Transverse colon (tissue), 4 donors: ENCODE data around the gene IVD. TPM values are rescaled to one million over a fixed set of nuclear protein-coding genes. Genes with fewer than 3 reads are reported as not detected.

ENCODE experiments used
- DNase-seq: peaks from one replicate; pipeline ENCODE4 v3.0.0-alpha.2; 2019
- H3K27ac ChIP-seq, 4 donors: fragments of 200-600 bp; sonication (generic); 2 replicates each; pipeline ENCODE4 v1.5.1; 2016 to 2018; ENCODE audit warnings: inconsistent platforms in 4 of 4
- H3K27me3 ChIP-seq: fragments of 200-600 bp; sonication (generic); 2 replicates; pipeline ENCODE4 v1.5.1; 2017; ENCODE audit warnings: inconsistent platforms
- H3K36me3 ChIP-seq, 4 donors: fragments of 200-600 bp; sonication (generic); 2 replicates each; pipeline ENCODE4 v1.5.1; 2017 to 2019; ENCODE audit warnings: inconsistent platforms in 4 of 4
- H3K4me1 ChIP-seq, 4 donors: fragments of 200-600 bp; sonication (generic); 2 replicates each; pipeline ENCODE4 v1.5.1; 2017 to 2020; ENCODE audit warnings: inconsistent platforms in 4 of 4
- H3K4me3 ChIP-seq, 4 donors: fragments of 200-600 bp; sonication (generic); 1 replicate in 1 of 4; 2 replicates in 3 of 4; pipeline versions ENCODE4 v1.5.1 to v1.6.1; 2017 to 2019; ENCODE audit warnings: inconsistent platforms in 4 of 4
- H3K9me3 ChIP-seq, 2 donors: fragments of 200-600 bp; sonication (generic); 2 replicates each; pipeline ENCODE4 v1.5.1; 2017 to 2019; ENCODE audit warnings: inconsistent platforms in 2 of 2
- CTCF ChIP-seq, 5 experiments: fragments of 200-600 bp in 3 of 5; fragments of 450-650 bp in 2 of 5; sonication (generic) in 3 of 5; IDR thresholded peaks; 1 replicate in 2 of 5; 2 replicates in 3 of 5; pipeline ENCODE4 v1.5.1; 2016 to 2017; ENCODE audit warnings: antibody characterized with exemption in 5 of 5, inconsistent platforms in 3 of 5, mild to moderate bottlenecking in 2 of 5, moderate library complexity in 1 of 5
- EP300 ChIP-seq: sonication (generic); formaldehyde crosslinking; IDR thresholded peaks from one replicate; pipeline ENCODE4 v1.6.1; 2017; ENCODE audit warnings: antibody characterized with exemption, low read depth
- POLR2A ChIP-seq: fragments of 450-650 bp; IDR thresholded peaks from one replicate; pipeline ENCODE4 v1.6.1; 2016; ENCODE audit warnings: antibody characterized with exemption, mild to moderate bottlenecking, moderate library complexity
- POLR2AphosphoS5 ChIP-seq, 3 donors: sonication (generic); formaldehyde crosslinking; IDR thresholded peaks; one replicate each; pipeline ENCODE4 v1.6.1; 2016; ENCODE audit warnings: antibody characterized with exemption in 3 of 3
- WGBS, 2 donors: methylation state at CpG; one replicate each; pipeline ENCODE4 v1.1.5; 2018; ENCODE audit warnings: low coverage in 1 of 2; 5-methylcytosine and 5-hydroxymethylcytosine counted together
- in situ Hi-C, 4 donors: fragments of 200-750 bp; cut with MboI; loops; one replicate each; pipeline versions ENCODE4 v1.15.0 to v1.15.1; 2017; ENCODE audit warnings: low sequenced_read_pairs in 3 of 4, low pct_ligation_motif_present in 1 of 4, low pct_unique_long_range_greater_than_20kb in 1 of 4
- intact Hi-C: fragments of 100-400 bp; cut with DNase I; formaldehyde crosslinking; loops from one replicate; pipeline ENCODE4 v1.15.1; 2023; ENCODE audit warnings: low total_unique reads
- total RNA-seq, 4 donors: library from RNA; depleted of rRNA; stranded (reverse); fragments of >200 nt; gene quantifications; one replicate each; pipeline ENCODE4 v1.1.0, GENCODE V29; 2016

Gene IVD
- total RNA-seq, 4 donors from 2014 or later: 51.4 to 122 (median 58.7) TPM

- Histone ChIP-seq H3K4me3 (no peak overlapping the region), H3K27me3 (no peaks in the 10 kb centered on the region), H3K9me3 (no peaks in the 10 kb centered on the region), H3K4me1 (peaks cover 0 to 11% (median 9%) of the 10 kb centered on the region in 4 donors), H3K36me3 (peaks cover 0 to 31% (median 4%) of the 10 kb centered on the region in 4 donors), H3K27ac (no peak overlapping the region)
- 90% methylated on average over 10 of the region's 10 CpGs; no CpG with 5 or more reads in 1 of the 2 donors for WGBS, 2 donors
- no peak for TF ChIP-seq POLR2AphosphoS5 (IDR thresholded peaks at IDR 0.05)
- no peak for TF ChIP-seq CTCF (IDR thresholded peaks at IDR 0.05)
- no peak for TF ChIP-seq POLR2A
- no peak for TF ChIP-seq EP300
- DNase-seq: no peak
- in situ Hi-C loops (loop anchor here in 1 of 4 donors (25.0 kb wide), 1 partner anchor 103 kb away; the partner anchor contains the start of genes INAFM2 and PLCB2), intact Hi-C loops (no loop called here)
Measured at GRCh38 chr15:40415226-40415625, 9.6 kb downstream of the IVD start.

DNA sequence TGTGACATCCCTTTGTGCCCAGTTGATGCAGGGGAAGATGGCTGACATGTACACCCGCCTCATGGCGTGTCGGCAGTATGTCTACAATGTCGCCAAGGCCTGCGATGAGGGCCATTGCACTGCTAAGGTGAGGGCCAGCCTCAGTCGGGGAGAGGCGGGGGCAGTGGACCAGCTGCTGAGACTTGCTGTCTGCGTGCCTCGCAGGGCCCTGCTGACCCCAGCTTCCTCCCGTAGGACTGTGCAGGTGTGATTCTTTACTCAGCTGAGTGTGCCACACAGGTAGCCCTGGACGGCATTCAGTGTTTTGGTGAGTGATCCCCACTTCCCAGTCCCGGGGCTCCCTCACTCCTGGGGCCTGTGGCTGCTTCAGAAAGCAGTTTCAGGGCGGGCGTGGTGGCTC, 10.5 kb downstream of the IVD start:
- no peaks in the 10 kb centered on the region for H3K27me3 ChIP-seq
- H3K36me3 ChIP-seq: peaks cover 0 to 31% (median 4%) of the 10 kb centered on the region in 4 donors
- H3K27ac ChIP-seq: no peak overlapping the region
- 93% methylated on average over 14 of the region's 14 CpGs; no CpG with 5 or more reads in 1 of the 2 donors for WGBS, 2 donors
- no peak for DNase-seq
- in situ Hi-C loops: loop anchor here in 1 of 4 donors (25.0 kb wide), 1 partner anchor 104 kb away; the partner anchor contains the start of genes INAFM2 and PLCB2
- TF ChIP-seq EP300 (no peak), POLR2A (no peak), POLR2AphosphoS5 (IDR thresholded peaks at IDR 0.05) (no peak), CTCF (IDR thresholded peaks at IDR 0.05) (no peak)
- H3K4me3 ChIP-seq: no peak overlapping the region
- H3K4me1 ChIP-seq: peaks cover 1 to 19% (median 18%) of the 10 kb centered on the region in 4 donors
- no peaks in the 10 kb centered on the region for H3K9me3 ChIP-seq
- intact Hi-C loops: no loop called here

DNA sequence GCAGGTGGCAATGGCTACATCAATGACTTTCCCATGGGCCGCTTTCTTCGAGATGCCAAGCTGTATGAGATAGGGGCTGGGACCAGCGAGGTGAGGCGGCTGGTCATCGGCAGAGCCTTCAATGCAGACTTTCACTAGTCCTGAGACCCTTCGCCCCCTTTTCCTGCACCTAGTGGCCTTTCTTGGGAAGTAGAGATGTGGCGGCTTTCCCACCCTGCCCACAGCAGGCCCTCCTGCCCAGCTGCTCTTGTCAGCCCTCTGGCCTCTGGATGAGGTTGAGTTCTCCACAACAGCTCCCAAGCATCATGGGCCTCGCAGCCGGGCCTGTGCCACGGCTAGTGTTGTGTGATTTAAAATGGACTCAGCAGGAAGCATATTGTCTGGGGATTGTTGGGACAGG, 12.5 kb downstream of the IVD start:
- TF ChIP-seq POLR2AphosphoS5 (IDR thresholded peaks at IDR 0.05) (no peak), CTCF (IDR thresholded peaks at IDR 0.05) (no peak), EP300 (no peak), POLR2A (no peak)
- Histone ChIP-seq H3K4me3 (no peak overlapping the region), H3K27me3 (no peaks in the 10 kb centered on the region), H3K27ac (no peak overlapping the region), H3K9me3 (no peaks in the 10 kb centered on the region), H3K4me1 (peaks cover 9 to 23% (median 20%) of the 10 kb centered on the region in 4 donors), H3K36me3 (peaks cover 0 to 31% (median 2%) of the 10 kb centered on the region in 4 donors)
- DNase-seq: no peak
- in situ Hi-C loops: loop anchor here in 1 of 4 donors (25.0 kb wide), 1 partner anchor 106 kb away; the partner anchor contains the start of genes INAFM2 and PLCB2
- WGBS, 2 donors: 90 to 96% methylated on average over 4 to 10 of the region's 10 CpGs
- intact Hi-C loops: no loop called here

DNA sequence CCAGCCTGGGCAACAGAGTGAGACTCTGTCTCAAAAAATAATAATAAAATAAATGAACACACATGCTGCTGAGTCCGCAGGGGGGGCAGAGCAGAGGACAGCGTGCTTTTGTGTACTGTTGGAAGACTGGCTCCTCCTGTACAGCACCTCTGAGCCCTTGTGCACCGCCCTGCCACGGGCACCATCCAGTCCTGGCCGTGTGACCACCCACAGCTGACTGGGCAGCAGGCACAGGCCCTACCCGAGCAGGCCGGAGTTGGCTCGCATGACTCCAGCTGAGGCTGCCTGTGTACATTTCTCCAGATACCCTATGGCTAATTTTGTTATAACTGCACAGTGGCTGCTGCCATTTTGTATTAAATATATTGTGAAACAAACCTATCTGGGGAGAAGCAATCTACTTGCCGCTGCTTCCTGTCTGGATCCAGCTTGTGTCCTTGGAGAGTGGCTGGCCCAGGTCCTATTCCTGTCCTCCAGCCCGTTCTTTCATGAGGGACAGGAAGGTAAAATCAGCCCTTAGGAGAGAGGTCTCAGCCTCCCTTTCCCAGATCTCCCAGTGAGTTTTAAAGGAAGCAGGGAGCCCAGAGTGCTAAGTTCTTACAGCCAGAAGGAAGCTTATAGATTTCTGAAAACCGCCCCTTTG, 14.6 kb downstream of the IVD start:
- Histone ChIP-seq H3K27me3 (no peaks in the 10 kb centered on the region), H3K27ac (peak overlapping the region; percentile 60 to 70 (median 67)), H3K9me3 (no peaks in the 10 kb centered on the region), H3K4me1 (peaks cover 9 to 23% (median 20%) of the 10 kb centered on the region in 4 donors), H3K4me3 (no peak overlapping the region), H3K36me3 (peaks cover 0 to 16% (median under 1%) of the 10 kb centered on the region in 4 donors)
- no peak for TF ChIP-seq POLR2AphosphoS5 (IDR thresholded peaks at IDR 0.05)
- in situ Hi-C loops (loop anchor here in 2 of 4 donors (10.0 to 25.0 kb wide), 2 partner anchors 55 to 108 kb away; partner anchors contain the start of genes INAFM2 (in 1 of the 2) and PLCB2 (in 1 of the 2)), intact Hi-C loops (loop anchor here (5.0 kb wide), 1 partner anchor 138 kb away; the partner anchor contains the start of gene ANKRD63)
- DNase-seq: no peak
- 63% methylated on average over 11 of the region's 11 CpGs; no CpG with 5 or more reads in 1 of the 2 donors for WGBS, 2 donors
